ENCODE data around the gene HOGA1.
"Not testable (repeated sequence)": the region's sequence is repeated elsewhere in the genome, so short reads cannot be mapped to it uniquely, and the experiment has no call there.

HOGA1 gene

DNA sequence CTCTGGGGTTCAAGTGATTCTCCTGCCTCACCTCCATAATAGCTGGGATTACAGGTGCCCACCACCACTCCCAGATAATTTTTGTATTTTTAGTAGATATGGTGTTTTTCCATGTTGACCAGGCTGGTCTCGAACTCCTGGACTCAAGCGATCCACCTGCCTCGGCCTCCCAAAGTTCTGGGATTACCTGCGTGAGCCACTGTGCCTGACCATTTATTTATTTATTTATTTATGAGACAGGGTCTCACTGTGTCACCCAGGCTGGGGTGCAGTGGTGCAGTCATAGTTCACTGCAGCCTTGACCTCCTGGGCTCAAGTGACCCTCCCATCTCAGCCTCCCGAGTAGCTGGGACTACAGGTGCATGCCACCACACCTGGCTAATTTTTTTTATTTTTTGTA is 29.9 kb upstream of the HOGA1 start:
- DNase-seq (ENCODE audit: low read depth in 1 of 2, low spot score in 1 of 2): not testable (repeated sequence)

DNA sequence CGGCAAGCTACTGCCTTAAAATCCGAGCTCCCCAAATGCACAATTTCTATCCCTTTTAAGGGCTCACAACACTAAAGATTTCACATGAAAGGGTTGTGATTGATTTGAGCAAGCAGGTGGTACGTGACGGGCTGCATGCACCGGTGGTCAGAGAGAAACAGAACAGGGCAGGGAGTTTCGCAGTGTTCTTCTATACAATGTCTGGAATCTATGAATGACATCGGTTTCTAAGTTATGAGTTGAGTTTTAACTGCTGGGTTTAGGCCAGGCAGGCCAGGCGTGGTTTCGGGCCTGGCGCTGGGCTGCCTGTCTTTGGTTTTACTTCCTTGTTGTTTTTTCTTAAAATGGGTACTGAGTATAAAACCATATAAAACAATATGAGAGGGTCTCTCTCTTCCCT is 28.6 kb upstream of the HOGA1 start:
- DNase-seq (ENCODE audit: low read depth in 1 of 2, low spot score in 1 of 2): not testable (repeated sequence)

DNA sequence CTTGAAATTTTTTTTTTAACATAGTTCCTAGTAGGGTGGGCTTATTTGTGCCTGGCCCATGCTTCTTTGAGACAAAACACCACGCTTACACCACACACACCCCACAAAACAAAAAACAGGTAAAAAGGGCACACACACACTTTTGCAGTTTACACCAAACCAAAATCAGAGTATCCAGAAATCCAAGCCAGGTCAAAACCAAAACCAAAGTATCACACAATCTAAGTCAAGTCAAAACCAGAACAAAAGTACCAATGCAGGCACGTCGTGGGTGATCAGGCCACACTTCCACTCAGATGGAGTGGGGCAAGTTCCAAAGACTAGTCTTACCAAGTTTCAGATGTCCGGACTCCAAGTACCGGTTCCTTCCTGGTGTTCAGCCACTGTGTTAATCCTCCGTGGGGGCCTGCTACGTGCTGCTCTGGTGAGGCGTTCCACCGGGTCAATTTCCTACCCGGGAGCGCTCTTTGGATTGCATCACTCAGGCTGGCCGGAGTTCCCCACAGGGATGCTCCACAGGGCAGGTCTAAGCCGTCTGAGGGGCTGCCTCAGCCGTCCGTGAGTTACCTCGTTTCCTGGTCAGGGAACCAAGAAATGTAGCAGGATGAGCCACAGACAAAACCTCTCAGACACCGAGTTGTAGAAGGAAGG is 23.3 kb upstream of the HOGA1 start:
- not testable (repeated sequence) for DNase-seq (ENCODE audit: low read depth in 1 of 2, low spot score in 1 of 2)

DNA sequence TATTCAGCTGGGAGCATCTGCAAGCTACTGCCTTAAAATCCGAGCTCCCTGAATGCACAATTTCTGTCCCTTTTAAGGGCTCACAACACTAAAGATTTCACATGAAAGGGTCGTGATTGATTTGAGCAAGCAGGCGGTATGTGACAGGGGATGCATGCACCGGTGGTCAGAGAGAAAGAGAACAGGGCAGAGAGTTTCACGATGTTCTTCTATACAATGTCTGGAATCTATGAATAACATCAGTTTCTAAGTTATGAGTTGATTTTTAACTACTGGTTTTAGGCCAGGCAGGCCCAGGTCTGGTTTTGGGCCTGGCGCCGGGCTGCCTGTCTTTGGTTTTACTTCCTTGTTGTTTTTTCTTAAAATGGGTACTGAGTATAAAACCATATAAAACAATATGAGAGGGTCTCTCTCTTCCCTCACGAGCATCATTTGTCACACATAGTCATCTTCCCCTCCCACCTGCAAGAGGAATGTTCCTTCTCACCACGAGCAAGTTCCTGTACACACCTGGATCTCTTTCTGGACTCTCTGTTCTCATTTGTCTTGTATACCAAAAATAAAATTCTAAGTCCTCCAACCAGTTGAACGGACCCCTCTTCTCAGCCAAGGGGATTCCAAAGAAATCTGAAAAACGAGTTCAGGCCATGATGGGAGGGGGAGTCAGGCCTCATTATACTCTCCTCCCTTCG is 22.7 kb upstream of the HOGA1 start:
- DNase-seq (ENCODE audit: low read depth in 1 of 2, low spot score in 1 of 2): not testable (repeated sequence)

DNA sequence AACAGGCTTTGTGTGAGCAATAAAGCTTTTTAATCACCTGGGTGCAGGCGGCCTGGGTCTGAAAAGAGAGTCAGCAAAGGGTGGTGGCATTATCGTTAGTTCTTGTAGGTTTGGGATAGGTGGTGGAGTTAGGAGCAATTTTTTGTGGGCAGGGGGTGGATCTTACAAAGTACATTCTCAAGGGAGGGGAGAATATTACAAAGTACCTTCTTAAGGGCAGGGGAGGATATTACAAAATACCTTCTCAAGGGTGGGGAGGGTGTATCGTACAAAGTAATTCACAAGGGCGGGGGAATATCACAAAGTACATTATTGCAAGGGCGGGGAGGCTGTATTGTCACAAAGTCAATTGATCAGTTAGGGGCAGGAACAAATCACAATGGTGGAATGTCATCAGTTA is 21.9 kb upstream of the HOGA1 start:
- not testable (repeated sequence) for DNase-seq (ENCODE audit: low read depth in 1 of 2, low spot score in 1 of 2)

DNA sequence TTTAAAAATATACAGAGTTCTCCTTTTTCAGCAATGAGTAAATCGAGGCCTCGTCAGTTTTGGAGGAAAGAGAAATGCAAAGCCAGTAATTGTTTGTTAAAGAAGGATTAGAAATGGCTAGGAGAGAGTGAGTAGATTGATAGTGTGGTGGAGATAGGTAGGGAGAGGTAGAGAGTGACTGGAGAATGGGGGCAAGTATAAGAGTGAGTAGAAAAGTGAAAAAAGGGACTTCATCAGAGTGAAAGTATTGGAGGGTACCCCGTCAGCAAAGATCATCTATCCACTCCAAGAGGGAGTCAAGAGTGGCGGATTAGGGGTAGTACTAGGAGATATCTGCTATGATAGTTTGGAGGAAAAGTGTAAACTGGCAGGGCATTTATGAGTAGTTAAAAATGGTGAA is 20.9 kb upstream of the HOGA1 start:
- no peak for DNase-seq (ENCODE audit: low read depth in 1 of 2, low spot score in 1 of 2)

DNA sequence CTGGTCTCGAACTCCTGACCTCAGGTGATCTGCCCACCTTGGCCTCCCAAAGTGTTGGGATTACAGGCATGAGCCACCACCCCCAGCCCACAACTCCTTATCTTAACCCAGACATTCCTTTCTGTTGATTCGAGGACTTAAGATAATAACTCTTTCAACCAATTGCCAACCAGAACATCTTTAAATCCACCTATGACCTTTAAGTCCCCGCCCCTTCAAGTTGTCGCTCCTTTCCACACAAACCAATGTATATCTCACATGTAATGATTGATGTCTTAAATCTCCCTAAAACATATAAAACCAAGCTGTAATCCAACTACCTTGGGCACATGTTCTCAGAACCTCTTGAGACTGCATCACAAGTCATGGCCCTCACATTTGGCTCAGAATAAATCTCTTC is 19.4 kb upstream of the HOGA1 start:
- DNase-seq (ENCODE audit: low read depth in 1 of 2, low spot score in 1 of 2): no peak

DNA sequence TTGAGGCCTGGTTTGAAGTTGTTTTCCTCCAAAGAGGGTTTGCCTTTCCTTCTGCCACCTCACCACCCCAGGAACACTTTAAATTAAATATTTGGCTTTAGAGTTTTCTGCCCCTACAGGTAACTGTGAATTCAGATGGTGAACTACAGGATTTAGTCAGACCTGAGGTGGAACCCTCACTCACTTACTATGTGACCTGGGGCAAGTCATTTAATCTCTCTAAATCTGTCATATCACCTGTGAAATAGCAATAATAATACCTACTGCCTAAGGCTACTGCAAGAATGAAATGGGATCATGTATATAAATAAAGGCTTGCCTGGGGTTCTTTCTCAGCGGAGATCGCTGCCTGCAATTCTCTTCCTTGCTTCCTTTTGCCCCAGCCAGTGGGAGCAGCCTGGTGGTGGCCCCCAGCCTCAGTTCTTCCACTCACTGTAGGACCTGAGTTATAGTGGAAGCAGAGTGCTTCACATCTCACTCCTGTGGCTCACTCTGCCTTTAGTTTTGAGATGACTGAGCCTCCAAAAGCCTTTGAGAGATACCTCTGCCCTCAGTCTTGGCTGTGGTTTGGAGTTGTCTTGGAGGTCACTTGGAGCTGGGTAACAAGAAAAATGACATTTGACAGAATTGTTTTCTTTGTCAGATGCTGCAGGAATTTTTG is 17.7 kb upstream of the HOGA1 start:
- no peak for DNase-seq (ENCODE audit: low read depth in 1 of 2, low spot score in 1 of 2)

DNA sequence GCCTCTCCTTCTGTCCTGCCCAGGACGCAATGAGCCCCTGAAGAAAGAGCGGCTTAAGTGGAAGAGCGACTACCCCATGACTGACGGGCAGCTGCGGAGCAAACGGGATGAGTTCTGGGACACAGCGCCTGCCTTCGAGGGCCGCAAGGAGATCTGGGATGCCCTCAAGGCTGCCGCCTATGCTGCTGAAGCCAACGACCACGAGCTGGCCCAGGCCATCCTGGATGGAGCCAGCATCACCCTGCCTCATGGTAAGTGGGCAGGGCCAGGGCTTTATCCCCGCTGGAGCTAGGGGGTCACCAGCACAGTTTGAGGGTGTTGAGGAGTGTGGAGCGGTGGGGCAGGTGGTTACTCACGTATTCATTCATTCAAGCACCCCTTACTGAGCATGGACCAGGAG is 16.3 kb upstream of the HOGA1 start:
- no peak for DNase-seq (ENCODE audit: low read depth in 1 of 2, low spot score in 1 of 2)

DNA sequence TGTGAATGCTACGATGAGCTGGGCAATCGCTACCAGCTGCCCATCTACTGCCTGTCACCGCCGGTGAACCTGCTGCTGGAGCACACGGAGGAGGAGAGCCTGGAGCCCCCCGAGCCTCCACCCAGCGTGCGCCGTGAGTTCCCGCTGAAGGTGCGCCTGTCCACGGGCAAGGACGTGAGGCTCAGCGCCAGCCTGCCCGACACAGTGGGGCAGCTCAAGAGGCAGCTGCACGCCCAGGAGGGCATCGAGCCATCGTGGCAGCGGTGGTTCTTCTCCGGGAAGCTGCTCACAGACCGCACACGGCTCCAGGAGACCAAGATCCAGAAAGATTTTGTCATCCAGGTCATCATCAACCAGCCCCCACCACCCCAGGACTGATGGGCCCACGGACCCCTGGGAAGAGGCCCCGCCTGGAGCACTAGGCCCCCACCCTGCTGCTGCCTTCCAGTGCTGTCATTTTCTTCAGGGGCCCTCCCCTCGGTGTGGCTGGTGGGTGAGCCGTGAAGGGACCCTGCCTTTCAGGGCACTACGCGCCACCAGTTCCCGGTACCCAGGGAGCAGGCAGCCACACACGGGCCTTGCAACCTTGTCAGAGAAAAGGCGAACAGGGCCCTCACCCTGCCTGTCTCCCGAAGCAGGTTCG is 13.9 kb upstream of the HOGA1 start:
- DNase-seq (ENCODE audit: low read depth in 1 of 2, low spot score in 1 of 2): no peak

DNA sequence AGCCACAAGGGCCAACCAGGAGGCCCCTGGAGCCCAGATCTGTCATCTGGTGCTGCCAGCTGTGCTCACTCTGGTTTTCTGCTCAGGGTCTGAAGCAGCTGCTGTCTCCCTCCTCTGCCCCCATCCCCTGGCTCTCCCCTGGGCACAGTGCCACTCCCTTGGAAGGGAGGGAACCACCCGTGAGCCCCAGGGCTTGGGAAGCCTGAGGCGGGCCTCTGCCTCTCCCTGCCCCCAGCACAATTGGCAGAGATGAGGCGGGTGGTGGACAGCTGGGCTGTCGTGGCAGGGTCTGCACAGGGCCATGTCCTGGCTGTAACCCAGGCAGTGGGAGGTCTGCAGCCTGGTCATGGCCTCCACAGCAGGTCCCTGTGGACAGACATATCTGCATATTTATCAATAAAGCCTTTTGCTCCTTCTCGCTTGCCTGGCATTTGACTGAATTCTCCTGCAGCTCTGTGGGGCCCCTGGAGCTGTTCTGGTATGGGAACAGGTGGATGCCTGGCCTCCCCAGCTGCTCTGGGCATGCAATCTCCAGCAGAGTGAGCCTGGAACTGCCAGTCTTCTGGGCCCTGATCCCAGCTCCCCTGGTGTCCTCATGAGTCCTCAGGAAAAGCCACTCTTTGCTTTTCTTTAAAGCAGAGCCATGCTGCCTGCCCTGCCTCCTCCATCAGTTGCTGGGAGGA is 13.3 kb upstream of the HOGA1 start:
- no peak for DNase-seq (ENCODE audit: low read depth in 1 of 2, low spot score in 1 of 2)

DNA sequence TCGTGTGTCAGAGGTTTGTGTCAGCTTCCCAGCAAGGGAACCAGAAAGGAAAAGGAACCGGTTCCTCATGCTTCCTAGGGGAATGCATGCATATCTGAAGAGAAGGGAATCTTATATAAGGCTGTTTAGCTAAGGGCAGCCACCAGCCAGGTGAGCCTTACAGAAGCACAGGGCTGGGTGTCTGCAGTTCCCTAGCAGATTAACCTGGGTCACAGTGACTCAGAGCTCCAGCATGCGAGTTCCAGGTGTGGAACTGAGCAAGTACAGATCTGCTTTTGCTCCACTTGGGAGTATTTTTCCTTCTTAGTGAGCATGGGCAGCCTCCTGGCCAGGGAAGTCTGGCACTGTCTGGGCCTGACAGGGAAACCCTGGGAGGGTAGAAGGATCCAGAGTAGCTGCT is 12.6 kb upstream of the HOGA1 start:
- DNase-seq (ENCODE audit: low read depth in 1 of 2, low spot score in 1 of 2): no peak

DNA sequence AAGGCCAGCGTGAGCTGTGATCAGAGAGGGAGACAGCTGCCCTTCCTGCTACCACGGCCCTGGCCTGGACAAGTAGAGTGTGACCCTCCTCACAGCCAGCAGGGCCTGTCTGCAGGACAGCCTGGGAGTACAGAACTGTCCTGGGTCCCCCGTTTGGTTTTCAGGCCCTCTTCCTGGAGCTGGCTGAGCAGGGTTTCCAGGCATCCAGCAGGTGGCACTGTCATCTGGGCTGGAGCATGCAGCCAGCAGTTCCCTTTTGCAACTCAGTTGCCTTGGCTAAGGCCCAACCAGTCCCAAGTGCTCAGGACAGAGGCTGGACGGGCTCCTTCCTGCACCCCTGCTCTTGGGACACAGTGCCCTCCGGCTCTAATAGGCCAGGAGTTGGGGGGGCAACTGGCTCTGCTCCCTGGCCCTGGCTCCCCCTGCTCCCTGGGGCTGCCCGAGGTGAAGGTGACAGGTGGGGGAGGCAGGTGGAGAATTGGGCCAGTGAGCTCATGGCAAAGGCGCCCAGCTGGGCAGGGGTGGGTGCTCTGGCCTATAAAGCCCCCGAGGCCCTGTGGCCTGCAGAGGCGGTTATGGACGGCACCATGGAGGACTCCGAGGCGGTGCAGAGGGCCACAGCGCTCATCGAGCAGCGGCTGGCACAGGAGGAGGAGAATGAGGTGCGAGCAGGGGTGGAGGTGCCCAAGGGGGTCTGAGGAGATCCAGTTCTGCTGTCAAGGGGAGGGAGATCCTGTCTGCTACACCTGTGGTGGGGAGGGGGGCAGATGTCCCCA is 11.8 kb upstream of the HOGA1 start, which contains the start of gene ANKRD2:
TSS of gene ANKRD2 (plus strand) at position 566 of the 776 bp plus-strand sequence. CDS start at position 576, 10 bp downstream.
- DNase-seq (ENCODE audit: low read depth in 1 of 2, low spot score in 1 of 2): peak in 1 of 2 donors; percentile 18

DNA sequence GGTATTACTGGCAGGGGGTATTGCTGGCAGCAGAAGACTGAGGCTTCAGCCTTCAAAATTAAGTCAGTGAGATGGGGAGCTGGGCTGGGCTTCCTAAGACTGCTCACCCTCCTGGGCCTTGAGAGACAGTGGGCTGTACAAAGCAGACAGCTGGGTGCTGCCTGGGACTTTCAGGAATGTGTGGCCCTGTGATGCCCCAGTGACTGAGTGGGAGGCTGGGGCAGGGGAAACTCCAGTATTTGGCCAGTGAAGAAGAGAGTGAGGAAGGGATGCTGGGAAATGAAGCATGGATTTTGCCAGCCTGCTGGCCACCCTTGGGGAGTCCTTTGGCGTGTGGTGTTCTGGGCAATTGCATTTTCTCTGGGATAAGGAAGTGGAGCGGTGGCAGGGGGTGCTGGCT is 11.2 kb upstream of the HOGA1 start:
- DNase-seq (ENCODE audit: low read depth in 1 of 2, low spot score in 1 of 2): no peak

DNA sequence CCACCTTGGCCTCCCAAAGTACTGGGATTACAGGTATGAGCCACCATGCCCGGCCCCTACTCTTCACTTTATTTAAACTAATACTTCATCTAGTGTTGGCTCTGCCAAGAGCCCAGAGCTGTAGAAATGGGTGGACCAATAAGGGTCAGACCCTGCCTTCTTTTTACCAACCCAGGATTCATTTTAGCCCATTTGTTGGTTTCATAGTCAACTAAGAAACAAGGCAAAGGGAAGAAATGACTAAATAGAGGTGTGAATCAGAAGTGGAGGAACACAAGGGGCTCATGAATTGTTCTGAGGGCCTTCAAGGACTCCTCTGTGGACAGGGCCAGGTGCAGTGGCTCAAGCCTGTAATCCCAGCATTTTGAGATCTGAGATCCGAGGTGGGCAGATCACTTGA is 10.5 kb upstream of the HOGA1 start:
- no peak for DNase-seq (ENCODE audit: low read depth in 1 of 2, low spot score in 1 of 2)

DNA sequence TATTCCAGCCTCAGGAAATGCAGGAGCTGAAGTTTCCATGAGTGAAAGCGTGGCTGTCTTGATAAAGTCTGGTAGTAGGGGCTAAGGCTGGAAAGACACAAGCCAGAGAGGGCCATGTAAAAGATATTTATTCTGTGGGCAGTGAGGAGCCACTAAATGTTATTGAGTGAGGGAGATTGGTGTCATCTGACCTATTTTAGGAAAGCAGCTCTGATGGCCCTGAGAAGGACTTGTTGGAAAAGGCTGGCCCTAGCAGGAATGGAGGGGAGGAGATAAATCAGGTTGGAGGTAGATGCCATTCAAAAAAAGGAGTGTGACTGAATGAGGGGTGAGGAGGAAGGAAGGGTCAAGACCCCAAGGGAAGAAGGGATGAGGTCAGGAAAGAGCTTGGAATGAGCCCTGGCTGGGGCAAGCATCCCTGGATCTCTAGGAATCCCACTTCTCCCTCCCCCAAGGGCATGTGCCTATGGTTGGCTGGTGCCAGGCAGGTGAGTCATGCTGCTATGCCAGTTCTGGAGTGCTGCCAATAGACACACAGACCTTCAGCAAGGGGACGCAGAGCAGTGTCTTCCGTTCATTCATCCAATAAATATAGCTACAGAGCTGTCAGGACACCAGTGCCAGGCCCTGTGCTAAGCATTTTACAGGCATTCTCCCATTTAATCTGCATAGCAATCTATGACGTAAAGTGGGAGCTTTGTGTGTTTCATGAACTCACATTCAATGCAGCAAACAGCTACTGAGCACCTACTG is 9.6 kb upstream of the HOGA1 start:
- DNase-seq (ENCODE audit: low read depth in 1 of 2, low spot score in 1 of 2): no peak

DNA sequence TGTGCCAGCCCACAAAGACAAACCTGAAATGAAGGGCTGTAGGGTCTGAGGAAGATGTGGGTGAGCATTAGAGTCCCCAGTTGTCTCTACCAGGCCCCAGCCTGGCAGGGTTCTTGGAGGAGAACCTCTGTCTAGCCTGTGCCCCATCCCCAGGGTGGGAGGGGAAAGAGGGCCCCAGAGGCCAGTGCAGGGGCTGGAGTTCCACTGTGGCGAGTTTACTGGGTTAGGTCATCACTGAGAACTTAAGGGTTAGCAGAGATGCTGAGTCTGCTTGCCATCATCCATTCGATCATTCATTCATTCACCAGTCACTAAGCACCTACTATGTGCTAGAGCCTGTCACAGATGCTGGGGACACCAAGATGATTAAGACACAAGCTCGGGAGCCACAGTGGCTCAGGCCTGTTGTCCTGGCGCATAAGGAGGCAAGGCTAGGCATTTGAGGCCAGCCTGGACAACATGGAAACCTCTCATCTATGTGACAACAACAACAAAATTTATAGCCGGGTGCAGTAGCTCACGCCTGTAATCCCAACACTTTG is 9.0 kb upstream of the HOGA1 start:
- DNase-seq (ENCODE audit: low read depth in 1 of 2, low spot score in 1 of 2): no peak

DNA sequence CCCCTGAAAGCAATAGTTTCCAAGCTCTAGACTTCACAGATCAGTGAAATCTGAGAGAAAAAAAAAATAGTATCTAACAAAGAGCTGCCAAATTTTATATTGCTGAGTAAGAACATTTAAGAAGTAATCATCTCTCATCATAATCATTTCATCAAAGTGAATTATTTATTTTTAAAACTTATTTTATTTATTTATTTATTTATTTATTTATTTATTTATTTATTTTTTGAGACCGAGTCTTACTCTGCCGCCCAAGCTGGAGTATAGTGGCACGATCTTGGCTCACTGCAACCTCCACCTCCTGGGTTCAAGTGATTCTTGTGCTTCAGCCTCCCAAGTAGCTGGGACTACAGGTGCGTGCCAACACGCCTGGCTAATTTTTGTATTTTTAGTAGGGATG is 7.7 kb upstream of the HOGA1 start:
- not testable (repeated sequence) for DNase-seq (ENCODE audit: low read depth in 1 of 2, low spot score in 1 of 2)

DNA sequence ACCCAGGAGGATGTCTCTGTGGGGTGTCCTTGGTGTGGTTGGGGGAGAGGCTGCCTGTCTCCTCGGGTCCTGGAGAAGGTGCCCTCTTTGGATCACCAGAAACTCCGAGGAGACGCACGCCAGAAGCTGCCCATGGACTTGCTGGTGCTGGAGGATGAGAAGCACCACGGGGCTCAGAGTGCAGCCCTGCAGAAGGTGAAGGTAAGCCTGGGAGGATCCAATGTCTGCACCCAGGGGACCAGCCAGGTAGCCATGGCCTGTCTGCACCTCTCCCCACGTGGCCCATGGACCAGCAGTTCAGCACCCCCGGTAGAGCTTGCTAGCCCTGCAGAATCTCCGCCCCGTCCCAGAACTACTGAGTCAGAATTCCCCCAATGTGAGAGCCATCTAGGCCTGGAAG is 6.5 kb upstream of the HOGA1 start:
- no peak for DNase-seq (ENCODE audit: low read depth in 1 of 2, low spot score in 1 of 2)

All from stimulated activated CD4-positive, alpha-beta T cell treated with anti-CD3 and anti-CD28 coated beads, Interleukin-15, amount 100 ng/mL, for 1 hour (primary cell).